ENCODE measurements around the gene APBA2. TPM values are rescaled to one million over a fixed set of nuclear protein-coding genes. Genes with fewer than 3 reads are reported as not detected.
"Not testable (repeated sequence)": the region's sequence is repeated elsewhere in the genome, so short reads cannot be mapped to it uniquely, and the experiment has no call there.

Gene APBA2
- total RNA-seq (2014; rRNA removed; shearing (Covaris generic); ENCODE audit: low replicate concordance) = not detected in 2 replicates

GRCh38 chr15:28885630-28886430 lies at the start of gene APBA2:
TSS of gene APBA2 (plus strand) at chr15:28885974. CDS start at chr15:29053885, 167,911 bp downstream.
- Histone ChIP-seq H4K20me1 (ENCODE audit: insufficient read depth, low read depth, low read length) (no peaks in the 10 kb centered on the region), H3K36me3 (ENCODE audit: insufficient read depth, low read length) (no peaks in the 10 kb centered on the region), H3K9me3 (ENCODE audit: low read length) (no peaks in the 10 kb centered on the region), H3K9me2 (replicated peaks; ENCODE audit: insufficient read depth, low read length) (no peaks in the 10 kb centered on the region), H3K4me2 (ENCODE audit: low read depth, low read length, poor library complexity, severe bottlenecking) (no peak within 1 kb of the TSS), H3K27ac (ENCODE audit: low read length) (no peak within 1 kb of the TSS), H2AFZ (ENCODE audit: low read length) (no peak within 1 kb of the TSS), H3K4me1 (ENCODE audit: low read length) (no peaks in the 10 kb centered on the region), H3K9ac (ENCODE audit: low read length) (no peak within 1 kb of the TSS), H3K79me2 (ENCODE audit: low read length) (no peaks in the 10 kb centered on the region), H3K4me3 (ENCODE audit: low read length) (no peak within 1 kb of the TSS), H3K27me3 (ENCODE audit: low read length) (no peaks in the 10 kb centered on the region)
- DNase-seq = no peak

GRCh38 chr15:28840285-28840684 lies 45.5 kb upstream of the APBA2 start:
- H2AFZ ChIP-seq (ENCODE audit: low read length) = not testable (repeated sequence)

GRCh38 chr15:28842210-28842609 lies 43.6 kb upstream of the APBA2 start:
- not testable (repeated sequence) for DNase-seq; H2AFZ ChIP-seq (ENCODE audit: low read length); H4K20me1 ChIP-seq (ENCODE audit: insufficient read depth, low read depth, low read length); H3K4me1 ChIP-seq (ENCODE audit: low read length); H3K27ac ChIP-seq (ENCODE audit: low read length); H3K4me2 ChIP-seq (ENCODE audit: low read depth, low read length, poor library complexity, severe bottlenecking); H3K9me3 ChIP-seq (ENCODE audit: low read length); H3K4me3 ChIP-seq (ENCODE audit: low read length); H3K27me3 ChIP-seq (ENCODE audit: low read length); H3K9me2 ChIP-seq (replicated peaks; ENCODE audit: insufficient read depth, low read length); H3K36me3 ChIP-seq (ENCODE audit: insufficient read depth, low read length); H3K79me2 ChIP-seq (ENCODE audit: low read length); H3K9ac ChIP-seq (ENCODE audit: low read length)

More at GRCh38 chr15:28840285-28840684, 45.5 kb upstream of the APBA2 start:
- not testable (repeated sequence) for H3K9ac ChIP-seq (ENCODE audit: low read length); H3K27ac ChIP-seq (ENCODE audit: low read length); H3K9me3 ChIP-seq (ENCODE audit: low read length); H4K20me1 ChIP-seq (ENCODE audit: insufficient read depth, low read depth, low read length); H3K4me3 ChIP-seq (ENCODE audit: low read length); H3K36me3 ChIP-seq (ENCODE audit: insufficient read depth, low read length); H3K9me2 ChIP-seq (replicated peaks; ENCODE audit: insufficient read depth, low read length); H3K4me2 ChIP-seq (ENCODE audit: low read depth, low read length, poor library complexity, severe bottlenecking); H3K27me3 ChIP-seq (ENCODE audit: low read length); H3K4me1 ChIP-seq (ENCODE audit: low read length); H3K79me2 ChIP-seq (ENCODE audit: low read length); DNase-seq

- H3K9me2 ChIP-seq (replicated peaks; ENCODE audit: insufficient read depth, low read length); H3K79me2 ChIP-seq (ENCODE audit: low read length); H2AFZ ChIP-seq (ENCODE audit: low read length); H3K36me3 ChIP-seq (ENCODE audit: insufficient read depth, low read length); H3K4me1 ChIP-seq (ENCODE audit: low read length); DNase-seq; H3K4me2 ChIP-seq (ENCODE audit: low read depth, low read length, poor library complexity, severe bottlenecking); H3K9ac ChIP-seq (ENCODE audit: low read length); H3K27ac ChIP-seq (ENCODE audit: low read length); H3K9me3 ChIP-seq (ENCODE audit: low read length); H3K4me3 ChIP-seq (ENCODE audit: low read length); H3K27me3 ChIP-seq (ENCODE audit: low read length); H4K20me1 ChIP-seq (ENCODE audit: insufficient read depth, low read depth, low read length): not testable (repeated sequence)
Measured at GRCh38 chr15:28843520-28843919, 42.3 kb upstream of the APBA2 start.

- H3K9me2 ChIP-seq (replicated peaks; ENCODE audit: insufficient read depth, low read length); H3K4me1 ChIP-seq (ENCODE audit: low read length); H3K9ac ChIP-seq (ENCODE audit: low read length); DNase-seq; H3K27ac ChIP-seq (ENCODE audit: low read length); H3K4me2 ChIP-seq (ENCODE audit: low read depth, low read length, poor library complexity, severe bottlenecking); H3K9me3 ChIP-seq (ENCODE audit: low read length); H4K20me1 ChIP-seq (ENCODE audit: insufficient read depth, low read depth, low read length); H3K79me2 ChIP-seq (ENCODE audit: low read length); H3K36me3 ChIP-seq (ENCODE audit: insufficient read depth, low read length); H3K27me3 ChIP-seq (ENCODE audit: low read length); H2AFZ ChIP-seq (ENCODE audit: low read length); H3K4me3 ChIP-seq (ENCODE audit: low read length): not testable (repeated sequence)
Measured at GRCh38 chr15:28844147-28844546, 41.6 kb upstream of the APBA2 start.

GRCh38 chr15:28847247-28847646 lies 38.5 kb upstream of the APBA2 start:
- H3K9me3 ChIP-seq (ENCODE audit: low read length); H3K79me2 ChIP-seq (ENCODE audit: low read length); H4K20me1 ChIP-seq (ENCODE audit: insufficient read depth, low read depth, low read length); H3K27ac ChIP-seq (ENCODE audit: low read length); H3K36me3 ChIP-seq (ENCODE audit: insufficient read depth, low read length); H3K9ac ChIP-seq (ENCODE audit: low read length); H3K27me3 ChIP-seq (ENCODE audit: low read length); H3K4me1 ChIP-seq (ENCODE audit: low read length); H3K4me3 ChIP-seq (ENCODE audit: low read length); H2AFZ ChIP-seq (ENCODE audit: low read length); H3K4me2 ChIP-seq (ENCODE audit: low read depth, low read length, poor library complexity, severe bottlenecking); DNase-seq; H3K9me2 ChIP-seq (replicated peaks; ENCODE audit: insufficient read depth, low read length): not testable (repeated sequence)

GRCh38 chr15:28847959-28848358 lies 37.8 kb upstream of the APBA2 start:
- H4K20me1 ChIP-seq (ENCODE audit: insufficient read depth, low read depth, low read length) = not testable (repeated sequence)

GRCh38 chr15:28848521-28848920 lies 37.3 kb upstream of the APBA2 start, which contains the start of gene GOLGA6L7:
TSS of gene GOLGA6L7 (minus strand) at chr15:28848644. CDS start at chr15:28848549, 95 bp downstream.
- H3K4me1 ChIP-seq (ENCODE audit: low read length); H4K20me1 ChIP-seq (ENCODE audit: insufficient read depth, low read depth, low read length); H3K27me3 ChIP-seq (ENCODE audit: low read length); H3K9ac ChIP-seq (ENCODE audit: low read length); H3K9me3 ChIP-seq (ENCODE audit: low read length); H3K9me2 ChIP-seq (replicated peaks; ENCODE audit: insufficient read depth, low read length); H3K36me3 ChIP-seq (ENCODE audit: insufficient read depth, low read length); H3K4me3 ChIP-seq (ENCODE audit: low read length); H3K79me2 ChIP-seq (ENCODE audit: low read length); H2AFZ ChIP-seq (ENCODE audit: low read length); H3K4me2 ChIP-seq (ENCODE audit: low read depth, low read length, poor library complexity, severe bottlenecking); H3K27ac ChIP-seq (ENCODE audit: low read length): not testable (repeated sequence)
- peak; percentile 42 for DNase-seq

More at GRCh38 chr15:28847959-28848358, 37.8 kb upstream of the APBA2 start:
- DNase-seq; H3K4me2 ChIP-seq (ENCODE audit: low read depth, low read length, poor library complexity, severe bottlenecking); H3K27me3 ChIP-seq (ENCODE audit: low read length); H3K9me3 ChIP-seq (ENCODE audit: low read length); H3K27ac ChIP-seq (ENCODE audit: low read length); H3K9ac ChIP-seq (ENCODE audit: low read length); H3K9me2 ChIP-seq (replicated peaks; ENCODE audit: insufficient read depth, low read length); H3K4me1 ChIP-seq (ENCODE audit: low read length); H3K4me3 ChIP-seq (ENCODE audit: low read length); H2AFZ ChIP-seq (ENCODE audit: low read length); H3K36me3 ChIP-seq (ENCODE audit: insufficient read depth, low read length); H3K79me2 ChIP-seq (ENCODE audit: low read length): not testable (repeated sequence)
